Kidney (tissue), 14 donors: ENCODE measurements around the gene TOP2B. TPM values are rescaled to one million over a fixed set of nuclear protein-coding genes. Genes with fewer than 3 reads are reported as not detected.

Experiments
- DNase-seq, 5 donors: peaks; one replicate each; pipeline ENCODE4 v3.0.0-alpha.2; 2013 to 2020
- FAIRE-seq: peaks from 2 replicates; lab custom pipeline; 2012; peaks lifted over from hg19 to GRCh38; lab: Jason Lieb, UNC
- H3K27ac ChIP-seq, 2 donors: one replicate each; pipeline ENCODE4 v1.7.0; 2013; ENCODE audit warnings: low read depth in 2 of 2, low read length in 2 of 2, inconsistent platforms in 1 of 2
- H3K27me3 ChIP-seq: one replicate; pipeline ENCODE4 v1.7.1; 2013; ENCODE audit warnings: low read length, inconsistent platforms; ENCODE audit not compliant: control insufficient read depth, insufficient read depth
- H3K36me3 ChIP-seq, 3 donors: one replicate each; pipeline versions ENCODE4 v1.7.0 to v1.7.1; 2013; ENCODE audit warnings: low read length in 3 of 3, control low read depth in 1 of 3, inconsistent platforms in 1 of 3; ENCODE audit not compliant: insufficient read depth in 3 of 3, control insufficient read depth in 2 of 3
- H3K4me1 ChIP-seq, 3 donors: one replicate each; pipeline versions ENCODE4 v1.7.0 to v1.7.1; 2013; ENCODE audit warnings: low read length in 3 of 3, inconsistent platforms in 1 of 3, low read depth in 1 of 3; ENCODE audit not compliant: control insufficient read depth in 2 of 3, insufficient read depth in 2 of 3
- H3K4me3 ChIP-seq, 3 donors: one replicate each; pipeline versions ENCODE4 v1.7.0 to v1.8.1; 2013; ENCODE audit warnings: low read length in 3 of 3, control low read depth in 1 of 3, inconsistent platforms in 1 of 3
- H3K9ac ChIP-seq, 3 donors: one replicate each; pipeline versions ENCODE4 v1.7.0 to v1.7.1; 2013; ENCODE audit warnings: low read length in 3 of 3, control low read depth in 1 of 3, inconsistent platforms in 1 of 3
- H3K9me3 ChIP-seq, 3 donors: one replicate each; pipeline versions ENCODE4 v1.7.0 to v1.7.1; 2013; ENCODE audit warnings: low read length in 3 of 3, control low read depth in 1 of 3, inconsistent platforms in 1 of 3; ENCODE audit not compliant: control insufficient read depth in 2 of 3, insufficient read depth in 1 of 3
- intact Hi-C: fragments of 100-400 bp; cut with DNase I; formaldehyde crosslinking; loops from one replicate; pipeline ENCODE4 v1.11.1; 2022
- polyA plus RNA-seq: library from polyadenylated mRNA; stranded (reverse); fragments of 350-450 nt; fragmentation: Illumina TruSeq; extraction: RNeasy Lipid Tissue Mini Kit (QIAGEN cat#74804); gene quantifications from one replicate; pipeline ENCODE4 v1.2.3, GENCODE V29; 2014; ENCODE audit warnings: low read depth, low replicate concordance; ENCODE audit not compliant: insufficient read depth
- total RNA-seq: library from RNA; stranded (reverse); fragmentation: NEBNext Ultra II Directional; extraction: Animal tissue kit (Norgen Biotek cat#: 25700); gene quantifications from one replicate; pipeline ENCODE4 v1.2.1, GENCODE V29; 2021
- TF ChIP-seq, protein P1 (sequence below): IDR thresholded peaks from 3 replicates; pipeline ENCODE4 v1.5.1; 2012; ENCODE audit warnings: mild to moderate bottlenecking, moderate library complexity, borderline replicate concordance; ENCODE audit not compliant: insufficient read depth; ENCODE audit errors: extremely low read depth
- donor health status: control.
- donor health status: control.
- donor health status: control.
- donor health status: control.
- donor health status: control.
- donor health status: DM: yes; HTN: yes; CAD: no.
- donor health status: Normal renal cell carcinoma (clear cell type).

Gene TOP2B
- total and polyA plus RNA-seq, 2 donors from 2014 or later = 55.0 to 109 TPM

DNA sequence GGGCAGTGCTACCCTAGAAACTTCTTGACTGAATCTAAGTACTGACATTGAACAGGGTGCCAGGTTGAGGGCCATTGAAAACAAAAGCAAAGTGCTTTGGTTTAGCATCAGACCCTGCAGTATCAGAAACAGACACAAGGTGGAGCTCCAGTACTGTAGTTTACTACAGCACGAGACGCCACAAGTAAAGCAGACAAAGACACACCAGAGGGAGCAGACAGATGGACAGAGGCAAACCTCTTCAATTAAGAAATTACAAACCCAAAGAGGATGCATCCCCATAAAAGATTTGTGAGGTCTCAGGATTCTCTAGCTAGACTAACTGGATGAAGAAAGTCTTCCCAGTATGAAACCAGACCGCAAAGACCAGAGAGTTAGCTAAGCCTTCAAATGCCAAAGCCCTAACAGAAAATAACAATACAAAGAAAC is 16.6 kb downstream of the TOP2B start:
- intact Hi-C loops = loop anchor here (10.0 kb wide), 1 partner anchor 207 kb away; no protein-coding TSS in a partner anchor

DNA sequence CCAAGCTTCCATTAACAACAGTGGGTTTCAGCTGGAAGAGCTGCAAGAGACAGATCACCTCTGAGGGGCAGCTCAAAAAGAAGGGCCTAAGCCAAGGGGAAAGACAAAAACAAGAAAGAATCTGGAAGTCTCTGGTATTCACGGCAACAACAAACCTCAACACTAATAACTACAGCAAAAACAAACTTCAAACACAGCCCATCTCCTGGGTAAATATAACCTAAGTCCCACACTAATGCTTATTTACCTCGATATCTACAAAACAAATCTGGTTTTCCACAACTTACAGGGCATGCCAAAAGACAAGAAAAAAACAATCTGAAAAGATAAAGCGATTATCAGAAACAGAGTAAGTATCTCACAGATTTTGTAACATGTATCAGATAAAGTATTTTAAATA is 29.7 kb downstream of the TOP2B start:
- intact Hi-C loops = no loop called here
- Histone ChIP-seq H3K9ac (no peak overlapping the region), H3K27me3 (no peaks in the 10 kb centered on the region), H3K36me3 (peaks cover 0 to 10% (median 7%) of the 10 kb centered on the region in 3 donors), H3K4me1 (no peaks in the 10 kb centered on the region), H3K9me3 (no peaks in the 10 kb centered on the region), H3K27ac (no peak overlapping the region), H3K4me3 (no peak overlapping the region)
- DNase-seq (no peak), FAIRE-seq (no peak)
- TF ChIP-seq, protein P1, sequence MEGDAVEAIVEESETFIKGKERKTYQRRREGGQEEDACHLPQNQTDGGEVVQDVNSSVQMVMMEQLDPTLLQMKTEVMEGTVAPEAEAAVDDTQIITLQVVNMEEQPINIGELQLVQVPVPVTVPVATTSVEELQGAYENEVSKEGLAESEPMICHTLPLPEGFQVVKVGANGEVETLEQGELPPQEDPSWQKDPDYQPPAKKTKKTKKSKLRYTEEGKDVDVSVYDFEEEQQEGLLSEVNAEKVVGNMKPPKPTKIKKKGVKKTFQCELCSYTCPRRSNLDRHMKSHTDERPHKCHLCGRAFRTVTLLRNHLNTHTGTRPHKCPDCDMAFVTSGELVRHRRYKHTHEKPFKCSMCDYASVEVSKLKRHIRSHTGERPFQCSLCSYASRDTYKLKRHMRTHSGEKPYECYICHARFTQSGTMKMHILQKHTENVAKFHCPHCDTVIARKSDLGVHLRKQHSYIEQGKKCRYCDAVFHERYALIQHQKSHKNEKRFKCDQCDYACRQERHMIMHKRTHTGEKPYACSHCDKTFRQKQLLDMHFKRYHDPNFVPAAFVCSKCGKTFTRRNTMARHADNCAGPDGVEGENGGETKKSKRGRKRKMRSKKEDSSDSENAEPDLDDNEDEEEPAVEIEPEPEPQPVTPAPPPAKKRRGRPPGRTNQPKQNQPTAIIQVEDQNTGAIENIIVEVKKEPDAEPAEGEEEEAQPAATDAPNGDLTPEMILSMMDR = no peak

More for the DNA sequence above, 16.6 kb downstream of the TOP2B start:
- Histone ChIP-seq H3K36me3 (peaks cover 0 to 3% (median 0%) of the 10 kb centered on the region in 3 donors), H3K9ac (no peak overlapping the region), H3K4me3 (no peak overlapping the region), H3K27ac (no peak overlapping the region), H3K9me3 (peaks cover 0 to 15% (median 4%) of the 10 kb centered on the region in 3 donors), H3K4me1 (peaks cover 0 to 6% (median 0%) of the 10 kb centered on the region in 3 donors), H3K27me3 (no peaks in the 10 kb centered on the region)
- DNase-seq = peak in 4 of 5 donors; percentile 63 to 75 (median 70)
- TF ChIP-seq, protein P1 = peak; percentile 91
- FAIRE-seq = no peak

DNA sequence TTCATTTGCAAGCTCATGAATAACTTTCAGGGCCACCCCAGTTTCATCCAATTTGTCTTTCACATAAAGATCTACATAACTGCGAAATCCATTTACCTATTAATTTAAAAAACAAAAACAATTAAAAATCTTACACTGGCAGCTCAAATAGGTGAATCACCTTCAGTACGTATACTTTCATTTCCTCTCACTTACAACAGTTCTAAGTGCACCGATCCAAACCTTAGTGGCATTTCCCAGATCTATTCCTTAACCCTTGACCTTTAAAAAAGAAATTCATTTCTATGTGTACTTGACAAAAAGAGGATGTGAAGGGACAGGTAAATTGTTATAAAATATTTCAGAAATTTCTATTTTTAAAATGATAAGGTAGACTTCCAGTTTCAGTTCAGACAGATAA is 30.8 kb downstream of the TOP2B start:
- H3K36me3 ChIP-seq = peaks cover 0 to 13% (median 7%) of the 10 kb centered on the region in 3 donors
- DNase-seq = no peak
- H3K9me3 ChIP-seq = no peaks in the 10 kb centered on the region
- FAIRE-seq = no peak
- H3K27ac ChIP-seq = no peak overlapping the region
- intact Hi-C loops = no loop called here
- H3K4me1 ChIP-seq = no peaks in the 10 kb centered on the region
- no peak overlapping the region for H3K9ac ChIP-seq
- TF ChIP-seq, protein P1 = no peak
- H3K27me3 ChIP-seq = no peaks in the 10 kb centered on the region
- H3K4me3 ChIP-seq = no peak overlapping the region

DNA sequence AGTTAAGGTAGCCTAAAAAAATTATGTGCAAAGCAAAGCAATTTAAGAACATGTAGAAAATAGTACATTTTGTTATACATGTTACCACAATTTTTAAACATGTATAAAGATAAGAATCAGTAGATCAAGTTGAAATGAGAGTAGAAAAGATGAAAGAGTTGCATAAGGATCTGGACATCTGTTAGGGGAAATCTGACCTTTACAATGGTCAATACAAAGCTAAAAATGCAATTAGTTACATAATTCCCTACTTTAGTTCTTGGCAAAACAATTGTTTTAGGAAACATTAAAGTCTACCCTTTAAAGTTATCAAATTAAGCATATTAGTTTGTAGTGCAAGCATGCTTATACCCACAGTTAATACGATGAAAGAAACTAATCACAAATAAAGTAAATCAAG is 32.7 kb downstream of the TOP2B start:
- no peak overlapping the region for H3K4me3 ChIP-seq
- no peaks in the 10 kb centered on the region for H3K27me3 ChIP-seq
- FAIRE-seq = no peak
- H3K4me1 ChIP-seq = no peaks in the 10 kb centered on the region
- H3K9me3 ChIP-seq = no peaks in the 10 kb centered on the region
- H3K9ac ChIP-seq = no peak overlapping the region
- DNase-seq = no peak
- TF ChIP-seq, protein P1 = no peak
- H3K36me3 ChIP-seq = peaks cover 6 to 13% (median 7%) of the 10 kb centered on the region in 3 donors
- H3K27ac ChIP-seq = no peak overlapping the region
- intact Hi-C loops = no loop called here
